Osteoblast (primary cell): Measurements from ENCODE around the gene DCUN1D3. TPM values are rescaled to one million over a fixed set of nuclear protein-coding genes. Genes with fewer than 3 reads are reported as not detected.

Source experiments
- DNase-seq: peaks from one replicate; pipeline ENCODE4 v3.0.0; 2011; ENCODE audit warnings: low spot score, mixed read lengths; ENCODE audit not compliant: insufficient read length; ENCODE audit errors: missing footprints
- H2AFZ ChIP-seq: 2 replicates; pipeline ENCODE4 v1.6.0; 2011; ENCODE audit warnings: mild to moderate bottlenecking, low read length
- H3K27ac ChIP-seq: 2 replicates; pipeline ENCODE4 v1.5.1; 2011; ENCODE audit warnings: mild to moderate bottlenecking, low read depth, low read length, moderate library complexity
- H3K27me3 ChIP-seq: 2 replicates; pipeline ENCODE4 v1.6.0; 2012; ENCODE audit warnings: mild to moderate bottlenecking, control low read depth, inconsistent platforms, low read length, moderate library complexity; ENCODE audit not compliant: insufficient read depth
- H3K36me3 ChIP-seq: 2 replicates; pipeline ENCODE4 v1.5.1; 2011; ENCODE audit warnings: mild to moderate bottlenecking, low read length, control low read depth, moderate library complexity; ENCODE audit not compliant: insufficient read depth
- H3K4me1 ChIP-seq: 2 replicates; pipeline ENCODE4 v1.5.1; 2011; ENCODE audit warnings: mild to moderate bottlenecking, low read length, control low read depth, moderate library complexity; ENCODE audit not compliant: insufficient read depth
- H3K4me2 ChIP-seq: 2 replicates; pipeline ENCODE4 v1.6.0; 2011; ENCODE audit warnings: mild to moderate bottlenecking, low read length; ENCODE audit not compliant: insufficient read depth
- H3K4me3 ChIP-seq: fragments of 200-600 bp; sonication (generic); 3 replicates; pipeline ENCODE4 v1.5.1; 2012; ENCODE audit warnings: mild to moderate bottlenecking, low read length, inconsistent platforms; ENCODE audit not compliant: insufficient read depth
- H3K79me2 ChIP-seq: 2 replicates; pipeline ENCODE4 v1.6.0; 2012; ENCODE audit warnings: mild to moderate bottlenecking, low read length, control low read depth, inconsistent platforms; ENCODE audit not compliant: insufficient read depth
- H3K9me3 ChIP-seq: 2 replicates; pipeline ENCODE4 v1.5.1; 2011; ENCODE audit warnings: low read depth, low read length, control low read depth
- H4K20me1 ChIP-seq: 2 replicates; pipeline ENCODE4 v1.6.0; 2012; ENCODE audit warnings: mild to moderate bottlenecking, low read length, control low read depth; ENCODE audit not compliant: insufficient read depth
- CTCF ChIP-seq: IDR thresholded peaks from 2 replicates; pipeline ENCODE4 v1.5.1; 2011; ENCODE audit warnings: mild to moderate bottlenecking, low read depth, low read length, moderate library complexity; ENCODE audit errors: extremely low read depth
- total RNA-seq: library from RNA; depleted of rRNA; stranded (reverse); fragments of >200 nt; gene quantifications from 2 replicates; pipeline ENCODE4 v1.2.3, GENCODE V29; 2012

The DCUN1D3 gene
- total RNA-seq, 1 donor = 33.7 TPM

- no peak for DNase-seq
- Histone ChIP-seq H3K27ac (no peak overlapping the region), H3K4me2 (no peak overlapping the region), H3K4me1 (peaks cover 6% of the 10 kb centered on the region), H3K79me2 (peaks cover 79% of the 10 kb centered on the region), H3K9me3 (no peaks in the 10 kb centered on the region), H3K36me3 (peaks cover 60% of the 10 kb centered on the region), H3K27me3 (no peaks in the 10 kb centered on the region), H3K4me3 (no peak overlapping the region), H2AFZ (no peak overlapping the region), H4K20me1 (peaks cover 7% of the 10 kb centered on the region)
- no peak for TF ChIP-seq CTCF
Measured at GRCh38 chr16:20859229-20859628, 40.9 kb downstream of the DCUN1D3 start.

GRCh38 chr16:20857281-20857680 lies 42.9 kb downstream of the DCUN1D3 start:
- H3K9me3 ChIP-seq = no peaks in the 10 kb centered on the region
- H4K20me1 ChIP-seq = peaks cover 3% of the 10 kb centered on the region
- no peak for TF ChIP-seq CTCF
- H3K4me1 ChIP-seq = peaks cover 22% of the 10 kb centered on the region
- H3K27ac ChIP-seq = no peak overlapping the region
- DNase-seq = no peak
- no peak overlapping the region for H3K4me2 ChIP-seq
- H3K36me3 ChIP-seq = peaks cover 58% of the 10 kb centered on the region
- H3K79me2 ChIP-seq = peaks cover 67% of the 10 kb centered on the region
- no peaks in the 10 kb centered on the region for H3K27me3 ChIP-seq
- H2AFZ ChIP-seq = no peak overlapping the region
- H3K4me3 ChIP-seq = no peak overlapping the region

- DNase-seq = no peak
- Histone ChIP-seq H3K4me2 (no peak overlapping the region), H3K4me1 (peaks cover 39% of the 10 kb centered on the region), H3K27ac (no peak overlapping the region), H4K20me1 (no peaks in the 10 kb centered on the region), H2AFZ (no peak overlapping the region), H3K4me3 (no peak overlapping the region), H3K9me3 (no peaks in the 10 kb centered on the region), H3K79me2 (peaks cover 44% of the 10 kb centered on the region), H3K36me3 (peaks cover 34% of the 10 kb centered on the region), H3K27me3 (no peaks in the 10 kb centered on the region)
- TF ChIP-seq CTCF = no peak
Measured at GRCh38 chr16:20854963-20855362, 45.2 kb downstream of the DCUN1D3 start.

GRCh38 chr16:20853981-20854620 lies 46.1 kb downstream of the DCUN1D3 start:
- no peak overlapping the region for H3K4me2 ChIP-seq
- no peaks in the 10 kb centered on the region for H3K27me3 ChIP-seq
- peak overlapping the region; percentile 44 for H3K27ac ChIP-seq
- H3K9me3 ChIP-seq = no peaks in the 10 kb centered on the region
- no peak overlapping the region for H2AFZ ChIP-seq
- peaks cover 44% of the 10 kb centered on the region for H3K4me1 ChIP-seq
- H3K4me3 ChIP-seq = no peak overlapping the region
- H3K79me2 ChIP-seq = peaks cover 38% of the 10 kb centered on the region
- TF ChIP-seq CTCF = no peak
- no peak for DNase-seq
- H4K20me1 ChIP-seq = no peaks in the 10 kb centered on the region
- H3K36me3 ChIP-seq = peaks cover 33% of the 10 kb centered on the region
